PC-3 (cell line): ENCODE data around the gene LATS2.

Source experiments
- EZH2 ChIP-seq: fragments of 300-600 bp; sonication (generic); IDR thresholded peaks from one replicate; pipeline ENCODE4 v1.6.1; 2017; ENCODE audit warnings: antibody characterized with exemption, mild to moderate bottlenecking, low read length; ENCODE audit not compliant: unreplicated experiment
- EZH2phosphoT487 ChIP-seq: fragments of 300-600 bp; sonication (generic); IDR thresholded peaks from 2 replicates; pipeline ENCODE4 v1.6.1; 2018; ENCODE audit warnings: mild to moderate bottlenecking, antibody characterized with exemption, low read length, borderline replicate concordance
- TF ChIP-seq, protein P1 (sequence below): fragments of 300-600 bp; sonication (generic); conservative IDR thresholded peaks from 2 replicates; pipeline ENCODE4 v1.5.1; 2017; ENCODE audit warnings: antibody characterized with exemption, low read depth, mild to moderate bottlenecking, low read length

DNA sequence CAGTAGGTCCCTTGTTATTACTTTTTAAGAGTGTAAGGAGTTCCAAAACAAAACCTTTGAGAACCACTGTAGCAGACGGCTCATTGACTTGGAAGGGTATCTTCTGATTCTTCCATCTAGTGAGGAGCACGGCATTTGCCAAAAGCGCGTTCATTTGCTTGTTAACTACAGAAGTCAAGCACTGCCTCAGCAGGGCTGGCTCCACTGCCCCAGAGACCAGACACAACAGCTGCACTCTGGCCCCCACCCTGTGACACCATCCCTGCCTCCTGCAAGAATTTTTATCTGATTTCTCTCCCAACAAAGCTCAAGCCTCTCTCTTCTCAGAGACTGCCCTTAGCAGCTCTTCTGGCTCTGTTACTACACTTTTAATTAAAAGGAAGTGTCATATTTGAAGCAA lies 138.1 kb downstream of the LATS2 start:
- TF ChIP-seq EZH2 (no peak), EZH2phosphoT487 (no peak)
- TF ChIP-seq, protein P1, sequence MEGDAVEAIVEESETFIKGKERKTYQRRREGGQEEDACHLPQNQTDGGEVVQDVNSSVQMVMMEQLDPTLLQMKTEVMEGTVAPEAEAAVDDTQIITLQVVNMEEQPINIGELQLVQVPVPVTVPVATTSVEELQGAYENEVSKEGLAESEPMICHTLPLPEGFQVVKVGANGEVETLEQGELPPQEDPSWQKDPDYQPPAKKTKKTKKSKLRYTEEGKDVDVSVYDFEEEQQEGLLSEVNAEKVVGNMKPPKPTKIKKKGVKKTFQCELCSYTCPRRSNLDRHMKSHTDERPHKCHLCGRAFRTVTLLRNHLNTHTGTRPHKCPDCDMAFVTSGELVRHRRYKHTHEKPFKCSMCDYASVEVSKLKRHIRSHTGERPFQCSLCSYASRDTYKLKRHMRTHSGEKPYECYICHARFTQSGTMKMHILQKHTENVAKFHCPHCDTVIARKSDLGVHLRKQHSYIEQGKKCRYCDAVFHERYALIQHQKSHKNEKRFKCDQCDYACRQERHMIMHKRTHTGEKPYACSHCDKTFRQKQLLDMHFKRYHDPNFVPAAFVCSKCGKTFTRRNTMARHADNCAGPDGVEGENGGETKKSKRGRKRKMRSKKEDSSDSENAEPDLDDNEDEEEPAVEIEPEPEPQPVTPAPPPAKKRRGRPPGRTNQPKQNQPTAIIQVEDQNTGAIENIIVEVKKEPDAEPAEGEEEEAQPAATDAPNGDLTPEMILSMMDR, result no peak
